Neural cell (in vitro differentiated cells): ENCODE data around the gene ACD. TPM values are rescaled to one million over a fixed set of nuclear protein-coding genes. Genes with fewer than 3 reads are reported as not detected.

Experiments
- H2AFZ ChIP-seq: fragments of 200-600, 300-800 bp; sonication (generic), shearing (Covaris generic); 2 replicates; pipeline ENCODE4 v1.6.0; 2014; ENCODE audit warnings: low read depth, mild to moderate bottlenecking, antibody characterized with exemption, low read length, moderate library complexity
- H3F3A ChIP-seq: fragments of 200-600 bp; shearing (Covaris generic); 2 replicates; pipeline ENCODE4 v1.6.1; 2016; ENCODE audit warnings: mild to moderate bottlenecking, moderate library complexity, mixed read lengths, antibody characterized with exemption, low read length; ENCODE audit not compliant: insufficient read depth, poor library complexity, severe bottlenecking
- H3K27ac ChIP-seq: fragments of 200-600, 300-800 bp; sonication (generic), shearing (Covaris generic); 2 replicates; pipeline ENCODE4 v1.5.1; 2014; ENCODE audit warnings: mild to moderate bottlenecking, low read length, moderate library complexity
- H3K27me3 ChIP-seq: fragments of 300-800, 200-600 bp; sonication (generic), shearing (Covaris generic); 2 replicates; pipeline ENCODE4 v1.6.0; 2014; ENCODE audit warnings: mild to moderate bottlenecking, low read depth, low read length, moderate library complexity; ENCODE audit not compliant: insufficient read depth
- H3K36me3 ChIP-seq: fragments of 300-800, 200-600 bp; sonication (generic), shearing (Covaris generic); 2 replicates; pipeline ENCODE4 v1.5.1; 2014; ENCODE audit warnings: mild to moderate bottlenecking, antibody characterized with exemption, low read length, moderate library complexity; ENCODE audit not compliant: insufficient read depth
- H3K4me2 ChIP-seq: fragments of 300-800, 200-600 bp; sonication (generic), shearing (Covaris generic); 2 replicates; pipeline ENCODE4 v1.6.0; 2014; ENCODE audit warnings: mild to moderate bottlenecking, low read length
- H3K4me3 ChIP-seq: fragments of 300-800, 200-600 bp; sonication (generic), shearing (Covaris generic); 2 replicates; pipeline ENCODE4 v1.5.1; 2014; ENCODE audit warnings: mild to moderate bottlenecking, low read length, moderate library complexity
- H3K79me2 ChIP-seq: fragments of 200-600 bp; shearing (Covaris generic); replicated peaks from 2 replicates; pipeline ENCODE4 v1.6.0; 2014; ENCODE audit warnings: mild to moderate bottlenecking, low read length, moderate library complexity; ENCODE audit not compliant: insufficient read depth
- H3K9ac ChIP-seq: fragments of 300-800, 200-600 bp; sonication (generic), shearing (Covaris generic); 2 replicates; pipeline ENCODE4 v1.6.1; 2016; ENCODE audit warnings: mild to moderate bottlenecking, low read length, mixed read lengths
- H3K9me2 ChIP-seq: fragments of 200-600 bp; shearing (Covaris generic); 2 replicates; pipeline ENCODE4 v1.6.1; 2016; ENCODE audit warnings: mild to moderate bottlenecking, low read length, mixed read lengths; ENCODE audit not compliant: insufficient read depth
- H3K9me3 ChIP-seq: fragments of 200-600, 300-800 bp; sonication (generic), shearing (Covaris generic); 2 replicates; pipeline ENCODE4 v1.6.1; 2016; ENCODE audit warnings: mild to moderate bottlenecking, mixed run types, low read length, moderate library complexity, mixed read lengths
- H4K20me1 ChIP-seq: fragments of 200-600 bp; shearing (Covaris generic); 2 replicates; pipeline ENCODE4 v1.6.1; 2016; ENCODE audit warnings: mild to moderate bottlenecking, mixed run types; ENCODE audit not compliant: insufficient read depth
- EP300 ChIP-seq: fragments of 450-650 bp; conservative IDR thresholded peaks from 2 replicates; pipeline ENCODE4 v1.6.1; 2014; ENCODE audit warnings: antibody characterized with exemption, mild to moderate bottlenecking, moderate library complexity; ENCODE audit not compliant: poor library complexity, severe bottlenecking
- EZH2 ChIP-seq: fragments of 200-600, 300-800 bp; shearing (Covaris generic), sonication (generic); IDR thresholded peaks from 2 replicates; pipeline ENCODE4 v1.6.1; 2014; ENCODE audit warnings: antibody characterized with exemption, low read length, borderline replicate concordance, mild to moderate bottlenecking; ENCODE audit not compliant: insufficient read depth, poor library complexity, severe bottlenecking
- MXI1 ChIP-seq: fragments of 450-650 bp; conservative IDR thresholded peaks from 2 replicates; pipeline ENCODE4 v1.6.1; 2014; ENCODE audit warnings: antibody characterized with exemption, mild to moderate bottlenecking; ENCODE audit not compliant: poor library complexity, severe bottlenecking
- POLR2AphosphoS5 ChIP-seq: IDR thresholded peaks from 2 replicates; pipeline ENCODE4 v1.6.1; 2012
- RAD21 ChIP-seq: fragments of 450-650 bp; conservative IDR thresholded peaks from 2 replicates; pipeline ENCODE4 v1.6.1; 2014; ENCODE audit warnings: antibody characterized with exemption, mild to moderate bottlenecking, moderate library complexity
- SMC3 ChIP-seq: fragments of 450-650 bp; conservative IDR thresholded peaks from 2 replicates; pipeline ENCODE4 v1.6.1; 2014; ENCODE audit warnings: antibody characterized with exemption, mild to moderate bottlenecking, moderate library complexity; ENCODE audit not compliant: poor library complexity
- TAF1 ChIP-seq: IDR thresholded peaks from 2 replicates; pipeline ENCODE4 v1.6.1; 2012; ENCODE audit warnings: low read depth
- polyA plus RNA-seq: library from polyadenylated mRNA; depleted of rRNA; stranded (reverse); fragments of >200 nt; gene quantifications from 2 replicates; pipeline ENCODE4 v1.2.3, GENCODE V29; 2014
- TF ChIP-seq, protein P1 (sequence below): fragments of 450-650 bp; IDR thresholded peaks from 2 replicates; pipeline ENCODE4 v1.5.1; 2014; ENCODE audit warnings: antibody characterized with exemption, mild to moderate bottlenecking, moderate library complexity; ENCODE audit not compliant: poor library complexity, severe bottlenecking
- TF ChIP-seq, protein P2 (sequence below): IDR thresholded peaks from 2 replicates; pipeline ENCODE4 v1.6.1; 2012; ENCODE audit warnings: borderline replicate concordance

ACD gene
- polyA plus RNA-seq, 1 donor from 2014 or later = 98.6 TPM

DNA sequence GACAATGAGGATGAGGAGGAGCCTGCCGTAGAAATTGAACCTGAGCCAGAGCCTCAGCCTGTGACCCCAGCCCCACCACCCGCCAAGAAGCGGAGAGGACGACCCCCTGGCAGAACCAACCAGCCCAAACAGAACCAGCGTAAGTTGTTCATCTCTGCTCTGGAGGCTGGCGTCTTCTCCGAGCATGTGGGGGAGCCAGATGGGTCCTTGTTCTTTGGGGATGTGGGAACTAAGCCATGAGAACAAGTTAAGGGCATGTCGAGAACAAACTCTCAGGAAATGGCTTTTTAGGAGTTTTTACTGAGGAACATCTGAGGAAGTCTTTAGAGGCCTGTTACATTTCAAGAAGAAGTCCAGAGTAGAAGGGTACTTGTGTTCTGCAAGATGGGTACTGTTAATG is 23.3 kb downstream of the ACD start:
- Histone ChIP-seq H3K27ac (no peak overlapping the region), H2AFZ (no peak overlapping the region), H4K20me1 (no peaks in the 10 kb centered on the region), H3K4me2 (no peak overlapping the region), H3K9ac (no peak overlapping the region), H3K9me3 (no peaks in the 10 kb centered on the region), H3K27me3 (no peaks in the 10 kb centered on the region), H3K4me3 (no peak overlapping the region), H3K9me2 (no peaks in the 10 kb centered on the region), H3F3A (no peaks in the 10 kb centered on the region), H3K79me2 (no peaks in the 10 kb centered on the region), H3K36me3 (no peaks in the 10 kb centered on the region)
- no peak for TF ChIP-seq EP300
- no peak for TF ChIP-seq EZH2
- TF ChIP-seq, protein P1, sequence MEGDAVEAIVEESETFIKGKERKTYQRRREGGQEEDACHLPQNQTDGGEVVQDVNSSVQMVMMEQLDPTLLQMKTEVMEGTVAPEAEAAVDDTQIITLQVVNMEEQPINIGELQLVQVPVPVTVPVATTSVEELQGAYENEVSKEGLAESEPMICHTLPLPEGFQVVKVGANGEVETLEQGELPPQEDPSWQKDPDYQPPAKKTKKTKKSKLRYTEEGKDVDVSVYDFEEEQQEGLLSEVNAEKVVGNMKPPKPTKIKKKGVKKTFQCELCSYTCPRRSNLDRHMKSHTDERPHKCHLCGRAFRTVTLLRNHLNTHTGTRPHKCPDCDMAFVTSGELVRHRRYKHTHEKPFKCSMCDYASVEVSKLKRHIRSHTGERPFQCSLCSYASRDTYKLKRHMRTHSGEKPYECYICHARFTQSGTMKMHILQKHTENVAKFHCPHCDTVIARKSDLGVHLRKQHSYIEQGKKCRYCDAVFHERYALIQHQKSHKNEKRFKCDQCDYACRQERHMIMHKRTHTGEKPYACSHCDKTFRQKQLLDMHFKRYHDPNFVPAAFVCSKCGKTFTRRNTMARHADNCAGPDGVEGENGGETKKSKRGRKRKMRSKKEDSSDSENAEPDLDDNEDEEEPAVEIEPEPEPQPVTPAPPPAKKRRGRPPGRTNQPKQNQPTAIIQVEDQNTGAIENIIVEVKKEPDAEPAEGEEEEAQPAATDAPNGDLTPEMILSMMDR = no peak
- TF ChIP-seq POLR2AphosphoS5 = no peak
- TF ChIP-seq TAF1 = no peak
- no peak for TF ChIP-seq SMC3
- TF ChIP-seq RAD21 = no peak
- TF ChIP-seq, protein P2, sequence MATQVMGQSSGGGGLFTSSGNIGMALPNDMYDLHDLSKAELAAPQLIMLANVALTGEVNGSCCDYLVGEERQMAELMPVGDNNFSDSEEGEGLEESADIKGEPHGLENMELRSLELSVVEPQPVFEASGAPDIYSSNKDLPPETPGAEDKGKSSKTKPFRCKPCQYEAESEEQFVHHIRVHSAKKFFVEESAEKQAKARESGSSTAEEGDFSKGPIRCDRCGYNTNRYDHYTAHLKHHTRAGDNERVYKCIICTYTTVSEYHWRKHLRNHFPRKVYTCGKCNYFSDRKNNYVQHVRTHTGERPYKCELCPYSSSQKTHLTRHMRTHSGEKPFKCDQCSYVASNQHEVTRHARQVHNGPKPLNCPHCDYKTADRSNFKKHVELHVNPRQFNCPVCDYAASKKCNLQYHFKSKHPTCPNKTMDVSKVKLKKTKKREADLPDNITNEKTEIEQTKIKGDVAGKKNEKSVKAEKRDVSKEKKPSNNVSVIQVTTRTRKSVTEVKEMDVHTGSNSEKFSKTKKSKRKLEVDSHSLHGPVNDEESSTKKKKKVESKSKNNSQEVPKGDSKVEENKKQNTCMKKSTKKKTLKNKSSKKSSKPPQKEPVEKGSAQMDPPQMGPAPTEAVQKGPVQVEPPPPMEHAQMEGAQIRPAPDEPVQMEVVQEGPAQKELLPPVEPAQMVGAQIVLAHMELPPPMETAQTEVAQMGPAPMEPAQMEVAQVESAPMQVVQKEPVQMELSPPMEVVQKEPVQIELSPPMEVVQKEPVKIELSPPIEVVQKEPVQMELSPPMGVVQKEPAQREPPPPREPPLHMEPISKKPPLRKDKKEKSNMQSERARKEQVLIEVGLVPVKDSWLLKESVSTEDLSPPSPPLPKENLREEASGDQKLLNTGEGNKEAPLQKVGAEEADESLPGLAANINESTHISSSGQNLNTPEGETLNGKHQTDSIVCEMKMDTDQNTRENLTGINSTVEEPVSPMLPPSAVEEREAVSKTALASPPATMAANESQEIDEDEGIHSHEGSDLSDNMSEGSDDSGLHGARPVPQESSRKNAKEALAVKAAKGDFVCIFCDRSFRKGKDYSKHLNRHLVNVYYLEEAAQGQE = no peak
- TF ChIP-seq MXI1 = no peak

DNA sequence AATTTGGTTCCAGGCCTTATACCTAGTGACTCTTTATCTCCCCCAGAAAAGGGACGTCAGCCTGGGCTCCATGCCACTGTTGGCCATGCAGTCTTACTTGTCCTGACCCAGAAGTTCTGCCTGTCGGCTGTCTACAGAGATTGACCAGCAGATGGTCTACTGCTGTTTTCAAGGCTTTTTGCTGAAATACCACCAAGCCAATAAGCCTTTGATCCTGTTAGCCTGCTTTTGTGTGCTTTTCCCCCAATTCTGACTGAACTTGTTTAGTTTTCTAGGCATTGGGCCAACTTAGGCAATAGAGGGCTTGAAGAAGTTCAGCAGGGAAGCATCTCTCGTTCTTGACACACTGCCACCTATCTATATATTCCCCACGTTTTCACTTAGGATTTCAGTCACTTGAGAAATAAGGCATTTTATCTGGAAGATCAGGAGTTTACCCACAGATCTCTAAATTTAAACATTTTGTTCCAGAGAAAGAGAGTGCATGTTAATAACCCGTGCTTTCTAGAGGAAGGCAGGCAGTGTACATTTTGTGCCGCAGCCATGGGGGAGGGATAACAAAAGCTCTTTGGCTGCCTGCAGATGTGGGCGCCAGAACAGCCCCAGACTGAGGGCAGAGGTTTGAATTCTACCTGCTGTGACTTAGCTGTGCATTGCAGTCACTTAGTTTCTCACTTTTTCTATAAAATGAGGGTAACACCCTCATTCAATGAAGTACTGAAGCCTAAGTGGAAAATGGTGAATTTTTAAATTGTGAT is 27.5 kb downstream of the ACD start:
- Histone ChIP-seq H3K27me3 (no peaks in the 10 kb centered on the region), H3K36me3 (no peaks in the 10 kb centered on the region), H3K27ac (no peak overlapping the region)

More for the DNA sequence above, 27.5 kb downstream of the ACD start:
- TF ChIP-seq RAD21 (no peak), EZH2 (no peak), SMC3 (no peak), POLR2AphosphoS5 (no peak), EP300 (no peak), TAF1 (no peak), MXI1 (no peak)
- TF ChIP-seq, protein P2 = no peak
- TF ChIP-seq, protein P1 = no peak
- no peak overlapping the region for H3K9ac ChIP-seq
- H3F3A ChIP-seq = no peaks in the 10 kb centered on the region
- H3K9me3 ChIP-seq = no peaks in the 10 kb centered on the region
- no peaks in the 10 kb centered on the region for H4K20me1 ChIP-seq
- H3K4me3 ChIP-seq = no peak overlapping the region
- no peak overlapping the region for H2AFZ ChIP-seq
- no peaks in the 10 kb centered on the region for H3K79me2 ChIP-seq
- no peak overlapping the region for H3K4me2 ChIP-seq
- H3K9me2 ChIP-seq = no peaks in the 10 kb centered on the region
